Hair follicle dermal papilla cell (primary cell): ENCODE results near the gene TGM5. TPM values are rescaled to one million over a fixed set of nuclear protein-coding genes. Genes with fewer than 3 reads are reported as not detected.

Source experiments
- small RNA-seq: library from RNA; depleted of rRNA; stranded (forward); fragments of <200 nt; gene quantifications from one replicate; pipeline ENCODE3, GENCODE V24; 2012
- total RNA-seq: library from RNA; depleted of rRNA; stranded (reverse); fragments of >200 nt; gene quantifications from 2 replicates; pipeline ENCODE4 v1.2.3, GENCODE V29; 2012

TGM5 gene, protein sequence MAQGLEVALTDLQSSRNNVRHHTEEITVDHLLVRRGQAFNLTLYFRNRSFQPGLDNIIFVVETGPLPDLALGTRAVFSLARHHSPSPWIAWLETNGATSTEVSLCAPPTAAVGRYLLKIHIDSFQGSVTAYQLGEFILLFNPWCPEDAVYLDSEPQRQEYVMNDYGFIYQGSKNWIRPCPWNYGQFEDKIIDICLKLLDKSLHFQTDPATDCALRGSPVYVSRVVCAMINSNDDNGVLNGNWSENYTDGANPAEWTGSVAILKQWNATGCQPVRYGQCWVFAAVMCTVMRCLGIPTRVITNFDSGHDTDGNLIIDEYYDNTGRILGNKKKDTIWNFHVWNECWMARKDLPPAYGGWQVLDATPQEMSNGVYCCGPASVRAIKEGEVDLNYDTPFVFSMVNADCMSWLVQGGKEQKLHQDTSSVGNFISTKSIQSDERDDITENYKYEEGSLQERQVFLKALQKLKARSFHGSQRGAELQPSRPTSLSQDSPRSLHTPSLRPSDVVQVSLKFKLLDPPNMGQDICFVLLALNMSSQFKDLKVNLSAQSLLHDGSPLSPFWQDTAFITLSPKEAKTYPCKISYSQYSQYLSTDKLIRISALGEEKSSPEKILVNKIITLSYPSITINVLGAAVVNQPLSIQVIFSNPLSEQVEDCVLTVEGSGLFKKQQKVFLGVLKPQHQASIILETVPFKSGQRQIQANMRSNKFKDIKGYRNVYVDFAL
- not detected in 2 replicates for total RNA-seq

GRCh38 chr15:43266834-43267233 lies at the start of gene TGM5:
Gene TGM5, minus strand, starts transcription at chr15:43266928. Its CDS starts 79 bp downstream, at chr15:43266849.

GRCh38 chr15:43302205-43302817 lies 35.6 kb upstream of the TGM5 start, which contains the start of gene TGM7:
Gene TGM7, minus strand, starts transcription at chr15:43302255.

GRCh38 chr15:43220991-43221403 lies 45.7 kb downstream of the TGM5 start, which contains the start of gene EPB42:
Gene EPB42, minus strand, starts transcription at chr15:43221018. Its CDS starts 193 bp downstream, at chr15:43220825.

DNA sequence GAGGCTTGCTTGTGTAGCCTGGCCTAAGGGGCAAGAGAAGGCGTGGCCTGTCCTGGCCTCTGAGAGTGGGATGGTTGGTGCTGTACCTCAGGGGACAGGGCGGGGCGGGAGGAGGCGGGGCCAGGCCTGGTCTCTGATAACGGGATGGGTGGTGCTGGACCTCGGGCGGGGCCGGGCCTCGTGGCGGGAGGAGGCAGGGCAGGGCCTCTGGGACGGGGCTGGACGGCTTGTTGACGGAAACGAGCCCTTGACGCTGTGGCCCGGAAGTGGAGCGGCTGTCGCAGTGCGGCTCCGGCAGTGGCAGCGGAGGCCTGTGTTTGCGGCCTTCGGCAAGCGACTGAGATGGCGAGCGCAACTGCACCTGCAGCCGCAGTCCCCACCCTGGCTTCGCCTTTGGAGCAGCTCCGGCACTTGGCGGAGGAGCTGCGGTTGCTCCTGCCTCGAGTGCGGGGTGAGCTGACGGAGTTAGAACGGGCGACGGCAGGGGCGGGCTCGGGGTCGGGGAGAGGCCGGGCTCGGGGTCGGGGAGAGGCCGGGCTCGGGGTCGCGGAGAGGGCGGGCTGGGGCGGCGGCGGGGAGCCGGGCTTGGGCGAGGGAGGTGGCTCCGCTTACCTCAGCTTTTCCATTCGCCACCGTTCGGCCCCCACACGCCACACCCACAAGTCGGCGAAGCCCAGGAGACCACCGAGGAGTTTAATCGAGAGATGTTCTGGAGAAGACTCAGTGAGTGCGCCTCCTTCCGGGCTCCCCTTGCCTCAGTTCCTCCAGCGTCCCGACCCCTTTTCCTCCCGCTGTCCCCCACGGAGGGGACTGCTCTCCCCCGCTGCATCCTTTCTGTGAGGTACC lies 81.3 kb downstream of the TGM5 start, which contains the start of gene CCNDBP1:
Gene CCNDBP1, plus strand, starts transcription at position 247 of the 846 bp plus-strand sequence. Its CDS starts 96 bp downstream, at position 343.

Small RNAs within 50 kb of the gene (small RNA-seq; reads per million reads assigned to genes)
- gene RF00019, result not detected

Other genes starting within 250 kb of the TGM5 start
- 31.2 and 44.3 TPM in 2 replicates for gene UBR1, start 160.9 kb downstream of the TGM5 start, total RNA-seq
- gene TMEM62, start 133.3 kb downstream of the TGM5 start, total RNA-seq, result 15.4 and 18.2 TPM in 2 replicates
- 70.6 and 81.2 TPM in 2 replicates for gene CCNDBP1, start 81.5 kb downstream of the TGM5 start, total RNA-seq
- gene EPB42, start 45.9 kb downstream of the TGM5 start, total RNA-seq, result not detected in 2 replicates
- gene TGM7, start 35.3 kb upstream of the TGM5 start, total RNA-seq, result not detected in 2 replicates
- gene LCMT2, start 63.6 kb upstream of the TGM5 start, total RNA-seq, result 7.5 and 9.2 TPM in 2 replicates
- 25.8 and 26.0 TPM in 2 replicates for gene ZSCAN29, start 104.1 kb upstream of the TGM5 start, total RNA-seq
- gene TUBGCP4, start 104.2 kb upstream of the TGM5 start, total RNA-seq, result 10.5 and 13.6 TPM in 2 replicates
- 82.0 and 90.9 TPM in 2 replicates for gene TP53BP1, start 226.2 kb upstream of the TGM5 start, total RNA-seq